Esophagus squamous epithelium (tissue), 5 donors: ENCODE measurements around the gene MOSMO. TPM values are rescaled to one million over a fixed set of nuclear protein-coding genes. Genes with fewer than 3 reads are reported as not detected.

Source experiments
- DNase-seq: peaks from one replicate; lab custom pipeline; 2025; lab: John Stamatoyannopoulos, UW
- H3K27ac ChIP-seq, 4 donors: fragments of 200-600 bp; sonication (generic); one replicate each; pipeline ENCODE4 v1.5.1; 2016 to 2019; ENCODE audit warnings: mild to moderate bottlenecking in 1 of 4
- H3K27me3 ChIP-seq, 4 donors: fragments of 200-600 bp; sonication (generic); 1 replicate in 3 of 4; 2 replicates in 1 of 4; pipeline versions ENCODE4 v1.5.1 to v1.6.0; 2017 to 2021; ENCODE audit warnings: antibody characterized with exemption in 1 of 4
- H3K36me3 ChIP-seq, 3 donors: fragments of 200-600 bp; sonication (generic); one replicate each; pipeline ENCODE4 v1.5.1; 2016 to 2019
- H3K4me1 ChIP-seq, 3 donors: fragments of 200-600 bp; sonication (generic); one replicate each; pipeline ENCODE4 v1.5.1; 2017 to 2019
- H3K4me3 ChIP-seq, 4 donors: fragments of 200-600 bp; sonication (generic); 1 replicate in 3 of 4; 2 replicates in 1 of 4; pipeline ENCODE4 v1.5.1; 2016 to 2019; ENCODE audit warnings: mild to moderate bottlenecking in 2 of 4, moderate library complexity in 1 of 4
- H3K9me3 ChIP-seq, 3 donors: fragments of 200-600 bp; sonication (generic); one replicate each; pipeline ENCODE4 v1.5.1; 2016 to 2019
- CTCF ChIP-seq, 6 experiments: fragments of 450-650 bp in 4 of 6; fragments of 200-600 bp in 2 of 6; sonication (generic) in 2 of 6; IDR thresholded peaks; one replicate each; pipeline ENCODE4 v1.5.1; 2016 to 2019; ENCODE audit warnings: antibody characterized with exemption in 6 of 6, mild to moderate bottlenecking in 4 of 6, moderate library complexity in 4 of 6
- POLR2A ChIP-seq, 4 donors: fragments of 450-650 bp; IDR thresholded peaks; one replicate each; pipeline ENCODE4 v1.6.1; 2017; ENCODE audit warnings: antibody characterized with exemption in 4 of 4, mild to moderate bottlenecking in 4 of 4, moderate library complexity in 3 of 4
- WGBS, 2 donors: methylation state at CpG; one replicate each; pipeline ENCODE4 v1.1.5; 2018; 5-methylcytosine and 5-hydroxymethylcytosine counted together
- intact Hi-C: fragments of 100-400 bp; cut with DNase I; formaldehyde crosslinking; loops from one replicate; pipeline ENCODE4 v1.15.0; 2022
- total RNA-seq, 4 donors: library from RNA; depleted of rRNA; stranded (reverse); fragments of >200 nt; gene quantifications; one replicate each; pipeline ENCODE4 v1.1.0, GENCODE V29; 2016
- donor health status: DM: yes; HTN: yes; CAD: no.

MOSMO gene
- total RNA-seq, result 10 to 100 TPM in 2 of 4 donors, 1 to 10 TPM in 2; 4.5 to 18.9 (median 12.5) TPM

GRCh38 chr16:22007509-22008214 is at the start of gene MOSMO:
MOSMO (plus strand) TSS chr16:22008111; CDS start chr16:22008302, 191 bp downstream.
- H3K9me3 ChIP-seq, result no peaks in the 10 kb centered on the region
- TF ChIP-seq CTCF (IDR thresholded peaks at IDR 0.05) (peak in 1 of 6 experiments; percentile 11), POLR2A (IDR thresholded peaks at IDR 0.05) (peak in 2 of 4 donors; percentile 43 to 50)
- H3K4me3 ChIP-seq, result peak within 1 kb of the TSS; percentile 90 to 99 (median 96)
- DNase-seq, result no peak
- WGBS, 2 donors, result 0 to 3% methylated on average over 7 to 9 of the region's 78 CpGs
- peaks cover 9 to 47% (median 16%) of the 10 kb centered on the region in 3 donors for H3K4me1 ChIP-seq
- H3K27me3 ChIP-seq, result no peaks in the 10 kb centered on the region
- H3K36me3 ChIP-seq, result no peaks in the 10 kb centered on the region
- H3K27ac ChIP-seq, result peak within 1 kb of the TSS; percentile 88 to 92 (median 89)
- intact Hi-C loops, result no loop called here

- no peak overlapping the region for H3K4me3 ChIP-seq
- WGBS, 2 donors, result 76 to 79% methylated on average over 3 of the region's 3 CpGs
- DNase-seq, result no peak
- no peaks in the 10 kb centered on the region for H3K27me3 ChIP-seq
- peaks cover 4 to 28% (median 16%) of the 10 kb centered on the region in 3 donors for H3K4me1 ChIP-seq
- H3K9me3 ChIP-seq, result no peaks in the 10 kb centered on the region
- H3K27ac ChIP-seq, result no peak overlapping the region
- H3K36me3 ChIP-seq, result peaks cover 2 to 86% (median 45%) of the 10 kb centered on the region in 3 donors
- TF ChIP-seq CTCF (IDR thresholded peaks at IDR 0.05) (no peak), POLR2A (IDR thresholded peaks at IDR 0.05) (no peak)
- intact Hi-C loops, result no loop called here
These were observed 48.9 kb upstream of the MOSMO start for GRCh38 chr16:21959050-21959449.

GRCh38 chr16:21962475-21962874 is 45.4 kb upstream of the MOSMO start:
- no peak for DNase-seq
- Histone ChIP-seq H3K9me3 (no peaks in the 10 kb centered on the region), H3K4me3 (no peak overlapping the region), H3K27me3 (no peaks in the 10 kb centered on the region), H3K36me3 (peaks cover 13 to 100% (median 72%) of the 10 kb centered on the region in 3 donors), H3K27ac (no peak overlapping the region), H3K4me1 (peaks cover 0 to 4% (median 0%) of the 10 kb centered on the region in 3 donors)
- intact Hi-C loops, result no loop called here
- 92 to 93% methylated on average over 5 of the region's 5 CpGs for WGBS, 2 donors
- TF ChIP-seq POLR2A (IDR thresholded peaks at IDR 0.05) (no peak), CTCF (IDR thresholded peaks at IDR 0.05) (no peak)

GRCh38 chr16:21963887-21964286 is 44.0 kb upstream of the MOSMO start:
- WGBS, 2 donors, result 68 to 78% methylated on average over 3 of the region's 3 CpGs
- Histone ChIP-seq H3K4me1 (no peaks in the 10 kb centered on the region), H3K27me3 (no peaks in the 10 kb centered on the region), H3K9me3 (no peaks in the 10 kb centered on the region), H3K36me3 (peaks cover 13 to 100% (median 76%) of the 10 kb centered on the region in 3 donors), H3K27ac (no peak overlapping the region), H3K4me3 (no peak overlapping the region)
- intact Hi-C loops, result no loop called here
- no peak for DNase-seq
- TF ChIP-seq CTCF (IDR thresholded peaks at IDR 0.05) (no peak), POLR2A (IDR thresholded peaks at IDR 0.05) (no peak)

- Histone ChIP-seq H3K36me3 (peaks cover 13 to 100% (median 74%) of the 10 kb centered on the region in 3 donors), H3K4me3 (no peak overlapping the region), H3K9me3 (no peaks in the 10 kb centered on the region), H3K27ac (no peak overlapping the region), H3K4me1 (no peaks in the 10 kb centered on the region), H3K27me3 (no peaks in the 10 kb centered on the region)
- WGBS, 2 donors, result 80 to 91% methylated on average over 6 of the region's 6 CpGs
- intact Hi-C loops, result no loop called here
- no peak for DNase-seq
- TF ChIP-seq CTCF (IDR thresholded peaks at IDR 0.05) (no peak), POLR2A (IDR thresholded peaks at IDR 0.05) (no peak)
These were observed 43.6 kb upstream of the MOSMO start for GRCh38 chr16:21964353-21964752.
